H9 (cell line): ENCODE measurements around the gene CASK. TPM values are rescaled to one million over a fixed set of nuclear protein-coding genes. Genes with fewer than 3 reads are reported as not detected.

Source experiments
- DNase-seq: peaks from one replicate; pipeline ENCODE4 v3.0.0-alpha.2; 2017
- H2AFZ ChIP-seq: one replicate; pipeline ENCODE4 v1.6.1; 2013; ENCODE audit warnings: mild to moderate bottlenecking, low read length, control low read depth, moderate library complexity
- H2AK5ac ChIP-seq: 2 replicates; pipeline ENCODE4 v1.6.1; 2013; ENCODE audit warnings: low read length, control low read depth, mixed read lengths; ENCODE audit not compliant: insufficient read length
- H2BK120ac ChIP-seq: one replicate; pipeline ENCODE4 v1.6.1; 2013; ENCODE audit warnings: low read depth, mild to moderate bottlenecking, low read length, control low read depth, inconsistent platforms; ENCODE audit not compliant: poor library complexity, severe bottlenecking
- H2BK12ac ChIP-seq: 2 replicates; pipeline ENCODE4 v1.6.1; 2013; ENCODE audit warnings: low read length, control low read depth, mixed read lengths, low read depth; ENCODE audit not compliant: insufficient read length
- H2BK15ac ChIP-seq: 2 replicates; pipeline ENCODE4 v1.6.1; 2013; ENCODE audit warnings: low read depth, low read length, control low read depth
- H2BK20ac ChIP-seq: one replicate; pipeline ENCODE4 v1.6.1; 2013; ENCODE audit warnings: low read depth, mild to moderate bottlenecking, low read length, control low read depth, inconsistent platforms; ENCODE audit not compliant: poor library complexity, severe bottlenecking
- H2BK5ac ChIP-seq: 2 replicates; pipeline ENCODE4 v1.6.1; 2013; ENCODE audit warnings: low read length, control low read depth, mixed read lengths; ENCODE audit not compliant: insufficient read length
- H3K14ac ChIP-seq: 2 replicates; pipeline ENCODE4 v1.6.1; 2013; ENCODE audit warnings: low read length, control low read depth; ENCODE audit not compliant: insufficient read depth
- H3K18ac ChIP-seq: 2 replicates; pipeline ENCODE4 v1.6.1; 2013; ENCODE audit warnings: low read depth, mild to moderate bottlenecking, mixed read lengths, low read length, control low read depth; ENCODE audit not compliant: insufficient read length
- H3K23ac ChIP-seq: 2 replicates; pipeline ENCODE4 v1.6.1; 2013; ENCODE audit warnings: low read length, control low read depth, mixed read lengths, low read depth; ENCODE audit not compliant: insufficient read length
- H3K23me2 ChIP-seq: 2 replicates; pipeline ENCODE4 v1.6.1; 2013; ENCODE audit warnings: low read depth, mild to moderate bottlenecking, mixed read lengths, low read length, control low read depth; ENCODE audit not compliant: insufficient read length, poor library complexity, severe bottlenecking
- H3K27ac ChIP-seq: 2 replicates; pipeline ENCODE4 v1.5.1; 2013; ENCODE audit warnings: low read length, control low read depth, mixed read lengths, low read depth; ENCODE audit not compliant: insufficient read length
- H3K27me3 ChIP-seq: 2 replicates; pipeline ENCODE4 v1.6.1; 2013; ENCODE audit warnings: low read length, control low read depth, inconsistent platforms; ENCODE audit not compliant: insufficient read depth
- H3K4ac ChIP-seq: 2 replicates; pipeline ENCODE4 v1.6.1; 2013; ENCODE audit warnings: low read depth, mild to moderate bottlenecking, control low read depth, inconsistent platforms, low read length, moderate library complexity
- H3K4me1 ChIP-seq: 2 replicates; pipeline ENCODE4 v1.6.1; 2013; ENCODE audit warnings: low read length, control low read depth, inconsistent platforms; ENCODE audit not compliant: insufficient read depth
- H3K4me2 ChIP-seq: 2 replicates; pipeline ENCODE4 v1.6.1; 2013; ENCODE audit warnings: low read length, control low read depth, mixed read lengths; ENCODE audit not compliant: insufficient read length, insufficient read depth
- H3K56ac ChIP-seq: 2 replicates; pipeline ENCODE4 v1.6.1; 2013; ENCODE audit warnings: low read depth, mild to moderate bottlenecking, mixed read lengths, low read length, control low read depth; ENCODE audit not compliant: insufficient read length
- H3K79me1 ChIP-seq: 2 replicates; pipeline ENCODE4 v1.6.1; 2013; ENCODE audit warnings: low read depth, mild to moderate bottlenecking, moderate library complexity, low read length, control low read depth, inconsistent platforms; ENCODE audit not compliant: insufficient read depth, poor library complexity, severe bottlenecking
- H3K79me2 ChIP-seq: 2 replicates; pipeline ENCODE4 v1.6.1; 2013; ENCODE audit warnings: low read length, control low read depth, inconsistent platforms; ENCODE audit not compliant: insufficient read depth
- H3K9ac ChIP-seq: 2 replicates; pipeline ENCODE4 v1.6.1; 2013; ENCODE audit warnings: low read length, control low read depth, mixed read lengths; ENCODE audit not compliant: insufficient read length; ENCODE audit errors: extremely low read depth
- H3K9me3 ChIP-seq: one replicate; pipeline ENCODE4 v1.6.1; 2013; ENCODE audit warnings: low read depth, low read length, inconsistent platforms; ENCODE audit not compliant: control insufficient read depth
- H3T11ph ChIP-seq: one replicate; pipeline ENCODE4 v1.6.1; 2013; ENCODE audit warnings: mild to moderate bottlenecking, low read length, control low read depth, inconsistent platforms
- H4K20me1 ChIP-seq: one replicate; pipeline ENCODE4 v1.6.1; 2013; ENCODE audit not compliant: control insufficient read depth, insufficient read length, insufficient read depth
- H4K5ac ChIP-seq: 2 replicates; pipeline ENCODE4 v1.6.1; 2013; ENCODE audit warnings: low read depth, mild to moderate bottlenecking, mixed read lengths, low read length, control low read depth; ENCODE audit not compliant: insufficient read length
- H4K8ac ChIP-seq: replicated peaks from 2 replicates; pipeline ENCODE4 v1.6.1; 2013; ENCODE audit warnings: low read length, control low read depth, mixed read lengths, low read depth; ENCODE audit not compliant: insufficient read length
- H4K91ac ChIP-seq: 2 replicates; pipeline ENCODE4 v1.6.1; 2013; ENCODE audit warnings: low read depth, mild to moderate bottlenecking, moderate library complexity, mixed read lengths, low read length, control low read depth; ENCODE audit not compliant: insufficient read length
- H3K27ac Mint-ChIP-seq, 3 experiments: 2 replicates in 2 of 3; 3 replicates in 1 of 3; pipeline ENCODE4 v1.8.0; 2020 to 2021; ENCODE audit warnings: mixed read lengths in 3 of 3, mild to moderate bottlenecking in 1 of 3, moderate library complexity in 1 of 3
- H3K27me3 Mint-ChIP-seq: 2 replicates; pipeline ENCODE4 v1.8.0; 2021; ENCODE audit warnings: low read depth, mild to moderate bottlenecking, moderate library complexity, mixed read lengths
- H3K36me3 Mint-ChIP-seq, 3 experiments: 2 replicates in 2 of 3; 3 replicates in 1 of 3; pipeline ENCODE4 v1.8.0; 2020 to 2021; ENCODE audit warnings: low read depth in 3 of 3, mixed read lengths in 3 of 3; ENCODE audit not compliant: insufficient read depth in 1 of 3
- H3K4me1 Mint-ChIP-seq, 2 experiments: 2 replicates each; pipeline ENCODE4 v1.8.0; 2020; ENCODE audit warnings: mixed read lengths in 2 of 2
- H3K4me3 Mint-ChIP-seq, 2 experiments: 2 replicates in 1 of 2; 3 replicates in 1 of 2; pipeline ENCODE4 v1.8.0; 2020 to 2021; ENCODE audit warnings: mild to moderate bottlenecking in 2 of 2, mixed read lengths in 2 of 2, moderate library complexity in 1 of 2
- H3K9me3 Mint-ChIP-seq, 2 experiments: 2 replicates in 1 of 2; 3 replicates in 1 of 2; pipeline ENCODE4 v1.8.0; 2020; ENCODE audit warnings: mild to moderate bottlenecking in 2 of 2, mixed read lengths in 2 of 2, moderate library complexity in 1 of 2
- CTCF ChIP-seq: fragments of 200-600 bp; sonication (generic); conservative IDR thresholded peaks from 3 replicates; pipeline ENCODE4 v1.8.0; 2021; ENCODE audit warnings: antibody characterized with exemption, mild to moderate bottlenecking
- WGBS: extraction: QIAGEN DNeasy Blood & Tissue Kit; methylation state at CpG from one replicate; pipeline ENCODE4 v1.1.7; 2013; ENCODE audit warnings: missing lambda C conversion rate, low lambda C conversion rate, mixed read lengths; ENCODE audit not compliant: insufficient read length; ENCODE audit errors: extremely low coverage; 5-methylcytosine and 5-hydroxymethylcytosine counted together
- total RNA-seq: library from RNA; stranded (reverse); gene quantifications from 2 replicates; pipeline ENCODE4 v1.2.1, GENCODE V29; 2021

Gene CASK
- total RNA-seq, 1 experiment from 2014 or later: 44.1 TPM

GRCh38 chrX:41825796-41826195 is 97.6 kb downstream of the CASK start:
- no peaks in the 10 kb centered on the region for H3K27me3 Mint-ChIP-seq
- Histone ChIP-seq H3K18ac (no peak overlapping the region), H4K8ac (no peak overlapping the region), H4K20me1 (no peaks in the 10 kb centered on the region), H2BK120ac (no peak overlapping the region), H2BK12ac (no peak overlapping the region), H3K27ac (no peak overlapping the region), H3K27me3 (no peaks in the 10 kb centered on the region), H3K56ac (no peak overlapping the region), H3K79me1 (peaks cover 3% of the 10 kb centered on the region), H2BK15ac (no peak overlapping the region), H2AK5ac (no peak overlapping the region), H3K4ac (no peak overlapping the region), H3K4me2 (no peak overlapping the region), H3K23me2 (no peaks in the 10 kb centered on the region), H2BK20ac (no peak overlapping the region), H4K91ac (no peak overlapping the region), H2AFZ (no peak overlapping the region), H3K9ac (no peak overlapping the region), H3K9me3 (no peaks in the 10 kb centered on the region), H4K5ac (no peak overlapping the region), H3K23ac (no peak overlapping the region), H2BK5ac (no peak overlapping the region), H3K14ac (no peak overlapping the region), H3K79me2 (peaks cover 2% of the 10 kb centered on the region; the same call in 1 of the 2 replicates), H3K4me1 (peaks cover 4% of the 10 kb centered on the region; the same call in 1 of the 2 replicates), H3T11ph (no peak overlapping the region)
- DNase-seq: no peak
- peaks cover under 1 to 10% (median 2%) of the 10 kb centered on the region in 3 experiments; a peak in 6 of 7 replicates for H3K36me3 Mint-ChIP-seq
- no peak for TF ChIP-seq CTCF
- no peak overlapping the region for H3K27ac Mint-ChIP-seq
- H3K4me1 Mint-ChIP-seq: peaks cover 0 to 7% of the 10 kb centered on the region in 2 experiments; a peak in 2 of 4 replicates
- no CpG with 5 or more reads among the region's 2 CpGs for WGBS
- no peak overlapping the region for H3K4me3 Mint-ChIP-seq
- peaks cover 54 to 55% of the 10 kb centered on the region in 2 experiments for H3K9me3 Mint-ChIP-seq
